Hematopoietic multipotent progenitor cell (in vitro differentiated cells): ENCODE data around the gene FEZ2. TPM values are rescaled to one million over a fixed set of nuclear protein-coding genes. Genes with fewer than 3 reads are reported as not detected.
A peak's percentile ranks its signal among the peaks of the same experiment; 100 is the strongest.
"Not testable (repeated sequence)": the region's sequence is repeated elsewhere in the genome, so short reads cannot be mapped to it uniquely, and the experiment has no call there.

Experiments
- DNase-seq, 3 donors: peaks; one replicate each; pipeline ENCODE4 v3.0.0-alpha.2; 2011 to 2015; ENCODE audit warnings: low read depth in 2 of 3, low spot score in 2 of 3
- total RNA-seq: library from RNA; depleted of rRNA; stranded (reverse); fragments of >200 nt; gene quantifications from one replicate; pipeline ENCODE4 v1.2.3, GENCODE V29; 2012

FEZ2 gene, protein sequence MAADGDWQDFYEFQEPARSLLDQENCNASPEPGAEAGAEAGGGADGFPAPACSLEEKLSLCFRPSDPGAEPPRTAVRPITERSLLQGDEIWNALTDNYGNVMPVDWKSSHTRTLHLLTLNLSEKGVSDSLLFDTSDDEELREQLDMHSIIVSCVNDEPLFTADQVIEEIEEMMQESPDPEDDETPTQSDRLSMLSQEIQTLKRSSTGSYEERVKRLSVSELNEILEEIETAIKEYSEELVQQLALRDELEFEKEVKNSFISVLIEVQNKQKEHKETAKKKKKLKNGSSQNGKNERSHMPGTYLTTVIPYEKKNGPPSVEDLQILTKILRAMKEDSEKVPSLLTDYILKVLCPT
- 11.8 TPM for total RNA-seq

DNA sequence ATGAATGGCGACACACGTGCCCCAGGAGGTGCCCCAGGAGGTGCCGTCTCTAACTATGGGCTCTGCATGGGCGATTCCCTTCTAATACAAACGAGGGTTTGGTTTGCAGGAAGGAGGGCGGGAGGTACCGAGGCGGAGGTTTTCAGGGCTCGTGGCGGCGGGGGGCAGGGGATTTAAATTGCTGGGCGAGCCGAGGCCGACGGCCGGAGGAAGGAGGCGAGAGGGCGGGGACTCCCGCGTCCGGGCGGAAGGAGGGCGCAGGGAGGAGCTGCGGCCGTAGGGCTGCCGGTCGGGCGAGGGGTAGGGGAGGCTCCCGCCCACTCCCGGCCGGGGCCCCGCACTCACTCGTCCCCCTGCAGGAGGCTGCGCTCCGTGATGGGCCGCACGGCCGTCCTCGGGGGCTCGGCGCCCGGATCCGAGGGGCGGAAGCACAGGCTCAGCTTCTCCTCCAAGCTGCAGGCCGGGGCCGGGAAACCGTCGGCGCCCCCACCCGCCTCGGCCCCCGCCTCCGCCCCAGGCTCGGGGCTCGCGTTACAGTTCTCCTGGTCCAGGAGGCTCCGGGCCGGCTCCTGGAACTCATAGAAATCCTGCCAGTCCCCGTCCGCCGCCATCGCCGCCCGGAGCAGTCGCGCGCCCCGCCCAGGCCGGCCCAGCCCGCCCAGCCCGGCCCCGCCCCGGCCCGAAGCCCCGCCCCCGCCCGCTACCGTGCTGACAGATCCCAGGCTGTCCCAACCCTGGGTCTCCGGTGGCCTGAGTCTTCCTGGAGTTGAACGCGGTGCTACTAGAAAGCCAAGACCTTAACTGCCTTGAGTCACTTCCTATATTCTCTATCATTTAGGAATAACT lies at the start of gene FEZ2:
TSS of gene FEZ2 (minus strand) at position 637 of the 846 bp plus-strand sequence. CDS start at position 611, 26 bp downstream.
- DNase-seq = peak; percentile 14 to 77 (median 76)

DNA sequence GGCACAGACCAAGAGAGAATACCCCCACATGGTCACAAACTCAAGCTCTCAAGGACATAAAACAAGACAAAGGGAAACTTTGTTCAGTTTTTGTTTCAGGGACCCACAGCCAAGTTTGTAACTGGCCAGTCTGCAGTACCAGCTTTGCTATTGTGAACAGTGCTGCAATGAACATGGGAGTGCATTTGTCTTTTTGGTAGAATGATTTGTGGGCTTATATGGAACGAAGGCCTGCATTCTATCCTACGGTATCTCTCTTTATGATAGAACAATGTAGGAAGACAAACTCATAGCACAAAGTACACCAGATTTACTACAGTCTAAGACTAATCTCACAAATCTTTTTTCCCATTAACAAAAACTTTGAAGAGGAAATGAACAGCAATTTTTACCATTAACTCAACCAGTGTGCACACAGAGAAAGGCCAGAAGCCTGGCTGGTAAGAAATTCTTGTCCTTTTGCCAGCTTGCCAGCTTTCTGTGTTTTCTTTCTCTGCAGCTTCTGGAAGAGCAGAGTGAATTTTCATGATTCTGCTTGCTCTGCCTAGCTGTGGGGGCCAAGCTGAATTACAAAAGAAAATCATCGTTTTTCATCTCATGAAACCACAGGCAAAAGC lies 37.1 kb upstream of the FEZ2 start:
- DNase-seq = no peak

DNA sequence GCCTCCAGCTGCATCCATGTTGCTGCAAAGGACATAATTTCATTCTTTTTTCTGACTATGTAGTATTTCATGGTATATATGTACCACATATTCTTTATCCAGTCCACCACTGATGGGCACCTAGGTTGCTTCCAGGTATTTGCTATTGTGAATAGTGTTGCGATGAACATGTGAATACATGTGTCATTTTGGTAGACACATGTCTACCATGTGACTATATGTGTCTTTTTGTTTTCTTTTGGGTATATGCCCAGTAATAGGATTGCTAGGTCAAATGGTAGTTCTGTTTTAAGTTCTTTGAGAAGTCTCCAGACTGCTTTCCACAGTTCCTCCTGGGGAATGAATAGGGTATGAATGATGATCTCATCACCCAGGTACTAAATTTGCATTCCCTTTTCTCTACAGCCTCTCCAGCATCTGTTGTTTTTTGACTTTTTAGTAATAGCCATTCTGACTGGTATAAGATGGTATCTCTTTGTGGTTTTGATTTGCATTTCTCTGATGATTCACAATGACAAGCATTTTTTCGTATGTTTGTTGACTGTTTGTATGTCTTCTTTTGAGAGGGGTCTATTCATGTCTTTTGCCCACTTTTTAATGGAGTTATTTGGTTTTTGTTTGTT lies 35.6 kb upstream of the FEZ2 start:
- no peak for DNase-seq

DNA sequence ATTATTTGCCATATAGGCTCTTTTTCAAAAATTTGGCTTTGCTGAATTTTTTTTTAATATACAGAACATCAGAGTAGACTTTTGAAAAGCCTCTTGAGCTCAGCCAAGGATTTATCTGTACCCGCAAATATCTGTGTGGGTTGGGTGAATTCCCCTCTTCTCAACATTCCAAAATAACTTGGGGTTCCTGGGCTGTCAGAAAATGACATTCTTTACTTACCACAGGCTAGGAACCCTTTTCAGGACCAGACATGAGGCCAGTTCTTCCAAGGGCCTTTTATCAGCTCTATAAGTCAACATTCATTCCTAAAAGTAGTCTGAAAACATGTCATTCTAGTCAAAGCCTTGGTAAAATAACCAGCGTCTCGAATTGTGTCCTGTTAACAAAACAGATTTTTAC lies 28.8 kb upstream of the FEZ2 start:
- DNase-seq = no peak

DNA sequence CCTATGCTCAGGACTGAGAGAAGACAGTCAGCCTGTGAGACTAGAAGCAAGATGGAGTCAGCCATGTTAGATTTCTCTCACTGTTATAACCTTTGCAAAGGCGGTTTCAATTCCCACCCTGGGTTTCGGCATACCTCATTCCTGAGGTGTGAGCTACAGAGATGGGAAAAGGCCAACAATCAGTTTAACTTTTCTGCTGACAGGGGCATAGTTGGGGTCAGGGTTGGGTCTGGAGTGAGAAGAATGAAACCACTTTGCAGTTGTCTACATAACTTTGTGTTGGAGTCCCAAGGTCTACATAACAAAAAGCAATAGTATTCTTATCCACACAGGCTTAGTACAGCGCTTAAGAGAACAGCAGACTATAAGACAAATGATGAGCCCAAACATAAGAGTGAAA lies 28.1 kb upstream of the FEZ2 start:
- DNase-seq = no peak

DNA sequence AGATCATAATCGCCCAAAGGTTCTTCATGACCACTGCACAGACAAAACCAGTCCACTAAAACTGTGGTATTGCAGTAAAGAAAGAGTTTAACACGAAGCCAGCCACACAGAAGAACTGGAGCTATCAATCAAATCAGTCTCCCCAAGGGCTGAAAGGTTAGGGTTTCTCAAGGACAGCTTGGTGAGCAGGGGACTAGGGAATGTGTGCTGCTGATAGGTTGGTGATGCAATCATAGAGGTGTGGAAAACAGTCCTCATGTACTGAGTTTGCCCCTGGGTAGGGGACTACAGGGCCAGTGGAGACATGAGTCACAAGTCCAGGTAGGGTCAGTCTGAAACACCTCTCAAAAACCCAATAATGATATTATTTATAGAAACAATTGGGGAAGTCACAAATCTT lies 27.3 kb upstream of the FEZ2 start:
- DNase-seq = peak in 1 of 3 donors; percentile 7

DNA sequence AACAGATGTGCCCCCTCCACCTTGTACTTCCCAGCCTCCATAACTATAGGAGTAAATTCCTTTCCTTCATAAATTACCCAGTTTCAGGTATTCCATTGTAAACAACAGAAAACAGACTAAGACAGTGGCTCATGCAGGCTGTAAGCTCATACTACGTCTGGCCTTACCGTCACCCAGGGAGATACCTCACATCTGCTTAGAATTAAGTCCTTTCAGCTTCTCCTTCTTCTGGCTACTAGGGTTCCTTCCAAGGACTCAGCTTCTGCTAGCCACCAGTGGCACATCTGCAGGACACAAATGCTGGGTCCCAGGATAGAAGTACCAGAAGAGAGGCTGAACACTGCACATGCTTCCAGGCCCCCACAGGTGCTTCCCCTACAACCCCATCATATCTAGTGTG lies 22.4 kb upstream of the FEZ2 start:
- DNase-seq = no peak

DNA sequence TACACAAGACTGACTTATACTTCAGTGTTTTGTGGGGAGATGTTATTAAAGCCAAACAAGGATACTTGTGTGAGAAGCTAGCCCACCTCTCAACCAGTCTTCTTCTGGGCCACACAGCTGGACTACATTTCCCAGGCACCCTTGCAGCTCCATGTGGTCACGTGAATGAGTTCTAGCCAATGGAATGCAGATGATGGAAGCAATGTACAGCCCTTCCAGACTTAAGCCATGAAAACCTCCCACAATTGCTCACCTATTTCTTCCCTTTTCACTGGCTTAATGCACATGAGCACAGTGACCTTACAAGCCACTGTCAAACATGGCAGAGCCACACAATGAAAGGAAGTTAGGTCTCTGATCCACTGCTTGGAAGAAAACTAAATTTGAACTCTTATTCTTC lies 20.4 kb upstream of the FEZ2 start:
- peak in 2 of 3 donors; percentile 17 to 21 for DNase-seq

DNA sequence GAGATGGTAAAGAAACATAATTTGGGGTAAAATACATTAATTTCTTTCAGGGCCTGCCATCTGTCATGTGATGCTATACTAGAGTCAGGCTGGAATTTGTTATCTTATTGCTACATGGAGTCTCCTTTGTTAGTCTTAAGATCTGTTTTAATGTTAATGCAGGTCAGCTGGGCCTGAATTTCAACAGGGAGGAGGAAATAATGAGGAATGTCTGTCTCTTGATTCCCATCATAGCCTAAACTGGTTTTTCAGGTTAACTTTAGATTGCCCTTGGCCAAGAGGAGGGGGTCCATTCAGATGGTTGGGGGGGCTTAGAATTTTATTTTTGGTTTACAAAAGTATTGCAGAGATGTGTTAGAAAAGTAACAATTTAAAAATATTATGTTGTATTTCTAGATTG lies 19.0 kb upstream of the FEZ2 start:
- DNase-seq = no peak

DNA sequence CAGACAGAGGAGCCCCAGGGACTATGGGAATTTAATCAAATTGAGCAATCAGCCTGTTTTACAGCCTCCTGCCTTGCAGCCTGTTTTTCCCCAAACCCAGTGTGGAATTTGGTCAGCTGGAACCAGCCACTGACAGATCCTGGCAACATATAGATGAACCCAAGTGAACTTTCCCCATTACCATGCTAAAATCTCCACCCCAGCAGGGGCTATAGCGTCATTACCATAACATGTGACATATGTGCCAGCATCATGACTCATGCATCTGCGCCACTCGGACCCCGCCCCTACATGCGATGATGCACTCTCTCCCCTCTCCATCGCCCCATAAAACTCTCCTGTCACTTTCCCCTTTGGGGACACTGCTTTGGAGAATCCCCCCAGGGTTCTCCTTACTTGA lies 17.3 kb upstream of the FEZ2 start:
- DNase-seq = no peak

DNA sequence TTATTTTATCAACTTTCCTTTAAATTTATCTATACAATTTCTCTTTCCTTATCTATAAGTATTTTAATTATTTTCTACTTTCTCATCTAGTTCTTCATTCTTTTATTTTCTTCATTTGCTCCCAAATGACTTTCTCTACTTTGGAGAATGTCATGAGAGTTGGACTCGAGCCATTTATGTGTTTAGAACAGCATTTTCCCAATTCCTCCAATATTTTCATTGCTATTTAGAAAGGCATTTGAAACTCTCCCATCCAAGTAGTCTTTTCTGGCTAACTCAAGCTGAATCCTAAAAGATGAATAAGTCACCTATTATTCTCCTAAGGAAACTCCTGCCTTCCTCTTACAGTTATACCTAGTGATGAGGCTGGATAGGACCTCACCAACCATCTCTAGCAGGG lies 15.8 kb upstream of the FEZ2 start:
- no peak for DNase-seq

DNA sequence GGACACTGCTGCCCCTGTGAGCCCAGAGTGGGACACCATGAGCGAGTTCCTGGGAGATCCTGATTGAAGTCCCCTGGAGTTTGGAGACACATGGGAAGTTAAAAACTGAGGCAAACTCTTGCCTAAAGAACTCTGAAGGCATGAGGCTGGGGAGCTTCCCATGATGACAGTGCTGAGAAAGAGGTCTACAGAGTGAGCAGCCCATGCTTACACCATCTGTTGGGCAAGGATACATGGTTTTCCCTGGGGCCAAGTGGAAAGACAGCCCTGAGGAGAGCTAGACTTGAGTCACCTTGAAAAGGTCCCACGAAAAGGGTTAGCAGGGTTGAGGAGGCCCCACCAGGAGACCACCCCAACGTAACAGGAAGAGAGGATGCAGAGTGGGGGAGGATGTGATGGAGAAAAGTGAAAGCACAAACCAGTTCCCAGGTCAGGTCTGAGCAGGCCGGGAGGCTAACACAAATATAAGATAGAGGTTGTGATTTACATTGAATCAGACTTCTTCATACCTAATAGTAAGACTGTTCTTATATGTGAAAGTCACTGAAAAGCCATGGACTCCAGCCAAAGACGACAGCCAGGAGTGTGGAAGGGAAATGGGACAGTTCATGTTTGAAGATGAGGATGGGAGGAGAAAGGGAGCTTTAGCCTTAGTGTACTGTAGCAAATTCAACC lies 13.5 kb upstream of the FEZ2 start:
- no peak for DNase-seq

DNA sequence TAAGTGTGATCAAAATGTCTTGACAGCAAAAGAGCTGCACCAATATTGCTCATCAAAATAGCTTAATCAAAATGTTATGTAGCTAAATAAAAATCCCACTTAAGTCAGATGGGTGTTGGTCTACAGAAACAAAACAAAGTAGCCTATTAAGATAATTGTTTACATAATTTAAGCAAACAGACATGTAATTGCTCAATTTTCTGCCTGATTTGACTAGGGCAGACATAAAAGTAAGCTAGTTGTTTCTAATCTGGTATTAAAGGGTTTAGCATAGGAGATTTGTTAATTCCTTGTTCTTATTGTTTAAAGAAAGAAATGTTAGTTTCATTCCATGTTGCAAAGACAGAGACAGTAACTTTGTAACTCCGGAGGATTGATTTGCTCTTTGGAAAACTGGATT lies 11.5 kb upstream of the FEZ2 start:
- no peak for DNase-seq

DNA sequence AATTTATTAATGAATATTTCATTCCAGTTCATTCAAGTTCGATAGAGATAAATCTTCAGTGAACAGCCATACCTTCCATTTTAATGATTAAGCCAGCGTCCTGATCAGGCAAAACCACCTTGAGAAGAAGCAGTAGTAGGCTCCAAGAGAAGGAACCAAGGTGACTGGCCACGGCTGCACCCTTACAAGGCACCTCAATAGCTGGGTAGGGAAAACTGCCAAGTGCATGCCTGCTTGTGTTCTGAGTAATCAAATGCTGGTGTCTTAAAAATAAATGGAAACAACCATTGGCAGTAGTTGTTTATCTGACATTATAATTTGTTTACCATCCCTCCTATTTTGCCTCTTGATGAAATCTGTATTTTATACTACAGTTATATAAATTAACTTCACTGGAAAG lies 10.0 kb upstream of the FEZ2 start:
- no peak for DNase-seq

DNA sequence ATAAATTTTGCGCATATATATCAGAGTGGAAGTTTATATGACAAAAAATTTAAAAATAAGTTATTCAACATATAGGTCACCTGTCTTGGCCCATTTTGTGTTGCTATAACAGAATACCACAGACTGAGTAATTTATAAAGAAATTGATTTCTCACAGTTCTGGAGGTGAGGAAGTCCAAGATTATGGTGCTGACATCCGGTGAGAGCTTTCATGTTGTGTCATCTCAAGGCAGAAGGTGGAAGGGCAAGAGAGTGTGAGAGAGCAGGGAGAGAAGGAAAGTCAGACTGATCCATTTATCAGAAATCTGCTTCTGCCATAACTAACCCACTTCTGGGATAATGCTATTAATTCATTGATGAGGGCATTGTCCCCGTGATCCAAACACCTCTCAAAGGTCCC lies 9.0 kb upstream of the FEZ2 start:
- DNase-seq = no peak

DNA sequence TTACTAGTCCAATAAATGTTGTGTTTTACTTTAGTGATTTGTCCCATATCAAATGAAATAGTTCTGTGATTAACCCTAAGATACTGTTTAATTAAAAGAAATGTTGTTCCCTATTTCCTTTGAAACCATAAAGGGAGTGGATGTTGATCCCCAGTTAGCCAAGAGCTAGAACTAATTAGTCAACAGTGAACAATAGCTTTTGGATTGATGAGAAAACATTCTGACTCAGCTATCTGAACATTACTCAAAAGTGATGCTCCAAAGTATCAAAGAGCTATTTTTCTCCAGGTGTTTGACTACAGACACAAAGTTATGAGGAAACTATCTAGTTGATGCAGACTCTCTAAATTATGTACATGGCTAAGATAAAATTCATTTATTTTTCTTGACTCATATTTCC lies 7.3 kb upstream of the FEZ2 start:
- DNase-seq = no peak

DNA sequence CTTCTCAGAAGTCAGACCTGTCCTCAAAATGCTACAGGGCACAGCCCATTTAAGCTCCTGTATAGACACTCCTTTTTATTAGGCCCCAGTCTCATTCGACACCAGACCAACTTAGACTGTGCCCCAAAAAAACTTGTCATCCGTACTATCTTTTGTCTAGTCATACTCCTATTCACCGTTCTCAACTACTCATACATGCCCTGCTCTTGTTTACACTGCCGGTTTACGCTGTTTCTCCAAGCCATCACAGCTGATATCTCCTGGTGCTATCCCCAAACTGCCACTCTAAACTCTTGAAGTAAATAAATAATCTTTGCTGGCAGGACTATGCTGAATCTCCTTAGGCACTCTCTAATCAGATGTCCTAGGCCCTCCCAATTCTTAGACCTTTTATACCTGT lies 5.7 kb upstream of the FEZ2 start:
- not testable (repeated sequence) for DNase-seq

DNA sequence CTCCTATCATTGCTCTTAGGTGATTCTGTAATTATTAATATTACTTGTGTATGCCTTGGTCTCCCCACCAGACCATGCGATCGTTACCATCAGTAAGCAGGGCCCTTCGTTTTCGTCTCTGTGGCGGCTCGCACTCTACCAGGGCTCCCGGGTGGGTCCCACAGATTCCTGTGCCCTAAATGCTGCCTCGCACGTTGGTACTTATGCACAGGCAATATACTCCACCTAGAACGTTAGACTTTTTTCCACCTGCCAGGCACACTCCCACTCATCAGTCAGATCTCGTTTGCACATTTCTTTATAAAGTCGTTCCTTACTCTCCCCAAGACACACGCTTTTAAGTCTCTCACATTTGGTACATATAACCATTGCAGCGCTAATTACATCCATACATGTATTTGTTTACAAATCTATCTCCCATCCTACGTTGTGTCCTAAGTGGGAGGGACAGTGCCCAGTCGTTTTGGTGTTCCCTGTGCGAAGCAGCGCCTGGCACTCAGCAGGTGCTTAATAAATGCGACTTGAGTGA lies 901 bp downstream of the FEZ2 start:
- no peak for DNase-seq

DNA sequence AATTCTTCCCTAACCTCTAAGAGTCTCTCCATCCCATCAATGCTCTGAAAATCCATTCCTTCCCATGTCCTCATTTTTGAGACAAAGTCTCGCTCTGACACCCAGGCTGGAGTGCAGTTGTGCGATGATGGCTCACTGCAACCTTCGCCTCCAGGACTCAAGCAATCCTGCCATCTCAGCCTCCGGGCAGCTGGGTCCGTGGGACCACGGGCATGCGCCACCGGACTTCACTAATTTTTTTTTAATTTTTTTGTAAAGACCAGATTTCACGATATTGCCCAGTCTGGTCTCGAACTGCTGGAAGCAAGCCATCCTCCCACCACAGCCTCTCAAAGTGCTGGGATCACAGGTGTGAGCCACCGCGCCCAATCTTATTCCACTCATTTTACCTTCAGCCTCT lies 1.6 kb downstream of the FEZ2 start:
- no peak for DNase-seq

DNA sequence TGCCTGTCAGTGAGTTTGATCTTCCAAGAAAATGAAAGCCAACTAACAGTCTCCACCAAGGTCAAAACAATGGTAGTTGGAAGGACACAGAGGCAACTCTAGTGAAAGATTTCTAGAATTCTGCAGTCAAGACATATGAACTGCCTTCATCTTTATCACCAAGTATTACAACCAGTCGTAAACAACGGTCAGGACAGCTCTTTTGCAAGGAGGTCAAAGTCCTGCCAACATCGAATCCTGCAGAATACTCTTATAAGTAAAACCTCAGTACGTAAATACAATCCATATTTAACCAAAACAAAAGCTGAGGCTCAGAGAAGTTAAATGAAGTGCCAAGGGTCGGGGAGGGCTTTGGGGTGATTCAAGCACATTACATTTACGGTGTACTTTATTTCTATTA lies 3.1 kb downstream of the FEZ2 start:
- no peak for DNase-seq
